GM13976 (cell line): Measurements from ENCODE around the gene LSMEM2.

Source experiments
- DNase-seq: peaks from one replicate; pipeline ENCODE4 v3.0.0; 2012; ENCODE audit warnings: low spot score
- in situ Hi-C: fragments of 300-500 bp; cut with MboI; formaldehyde crosslinking; loops from one replicate; pipeline ENCODE4 v1.12.0; 2022; ENCODE audit warnings: low sequenced_read_pairs, mixed read lengths, inconsistent platforms; ENCODE audit not compliant: unreplicated experiment
- TF ChIP-seq, protein P1 (sequence below): IDR thresholded peaks from 2 replicates; pipeline ENCODE4 v1.5.1; 2012; ENCODE audit warnings: borderline replicate concordance, mild to moderate bottlenecking; ENCODE audit not compliant: insufficient read depth; ENCODE audit errors: extremely low read depth, missing control alignments, control extremely low read depth

Gene LSMEM2

DNA sequence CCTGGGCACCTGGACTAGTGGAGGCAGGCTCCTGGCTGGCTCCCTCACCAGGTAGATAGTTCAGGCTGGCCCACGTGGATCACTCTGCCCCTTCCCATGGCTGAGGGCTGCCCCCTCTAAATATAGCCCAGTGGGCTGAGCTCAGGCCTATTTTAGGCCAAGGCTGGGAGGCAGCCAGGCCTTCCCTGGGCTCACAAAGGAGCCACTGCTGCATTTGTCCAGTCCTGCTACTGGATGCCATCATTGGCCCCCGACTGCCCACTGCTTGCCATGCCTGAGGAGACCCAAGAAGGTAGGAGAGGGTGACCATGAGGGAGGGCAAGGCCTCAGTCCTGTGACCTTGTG, at the start of gene LSMEM2:
Gene LSMEM2, plus strand, starts transcription at position 208 of the 345 bp plus-strand sequence. Its CDS starts 27 bp downstream, at position 235.
- TF ChIP-seq, protein P1, sequence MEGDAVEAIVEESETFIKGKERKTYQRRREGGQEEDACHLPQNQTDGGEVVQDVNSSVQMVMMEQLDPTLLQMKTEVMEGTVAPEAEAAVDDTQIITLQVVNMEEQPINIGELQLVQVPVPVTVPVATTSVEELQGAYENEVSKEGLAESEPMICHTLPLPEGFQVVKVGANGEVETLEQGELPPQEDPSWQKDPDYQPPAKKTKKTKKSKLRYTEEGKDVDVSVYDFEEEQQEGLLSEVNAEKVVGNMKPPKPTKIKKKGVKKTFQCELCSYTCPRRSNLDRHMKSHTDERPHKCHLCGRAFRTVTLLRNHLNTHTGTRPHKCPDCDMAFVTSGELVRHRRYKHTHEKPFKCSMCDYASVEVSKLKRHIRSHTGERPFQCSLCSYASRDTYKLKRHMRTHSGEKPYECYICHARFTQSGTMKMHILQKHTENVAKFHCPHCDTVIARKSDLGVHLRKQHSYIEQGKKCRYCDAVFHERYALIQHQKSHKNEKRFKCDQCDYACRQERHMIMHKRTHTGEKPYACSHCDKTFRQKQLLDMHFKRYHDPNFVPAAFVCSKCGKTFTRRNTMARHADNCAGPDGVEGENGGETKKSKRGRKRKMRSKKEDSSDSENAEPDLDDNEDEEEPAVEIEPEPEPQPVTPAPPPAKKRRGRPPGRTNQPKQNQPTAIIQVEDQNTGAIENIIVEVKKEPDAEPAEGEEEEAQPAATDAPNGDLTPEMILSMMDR, result no peak
- in situ Hi-C loops, result no loop called here
- DNase-seq, result no peak

DNA sequence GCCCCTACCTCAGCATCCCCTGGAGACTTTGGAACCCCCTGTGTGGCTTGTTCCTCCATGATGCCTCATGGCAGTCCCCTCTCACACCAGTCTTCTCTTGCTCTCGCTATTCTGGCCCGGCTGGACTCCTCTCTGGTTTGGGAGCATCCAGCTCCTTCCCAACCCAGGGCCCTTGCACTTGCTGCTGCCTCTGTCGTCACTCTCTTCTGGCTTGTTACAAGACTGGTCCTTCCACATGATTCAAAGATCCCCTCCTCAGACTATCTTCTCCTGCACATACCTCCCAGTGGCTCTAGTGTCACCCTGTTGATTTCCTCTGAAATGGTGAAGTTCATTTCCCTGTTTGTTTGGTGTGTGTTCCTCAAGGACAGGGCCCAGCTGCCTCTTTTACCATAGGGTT, 49.4 kb upstream of the LSMEM2 start:
- TF ChIP-seq, protein P1, result no peak

DNA sequence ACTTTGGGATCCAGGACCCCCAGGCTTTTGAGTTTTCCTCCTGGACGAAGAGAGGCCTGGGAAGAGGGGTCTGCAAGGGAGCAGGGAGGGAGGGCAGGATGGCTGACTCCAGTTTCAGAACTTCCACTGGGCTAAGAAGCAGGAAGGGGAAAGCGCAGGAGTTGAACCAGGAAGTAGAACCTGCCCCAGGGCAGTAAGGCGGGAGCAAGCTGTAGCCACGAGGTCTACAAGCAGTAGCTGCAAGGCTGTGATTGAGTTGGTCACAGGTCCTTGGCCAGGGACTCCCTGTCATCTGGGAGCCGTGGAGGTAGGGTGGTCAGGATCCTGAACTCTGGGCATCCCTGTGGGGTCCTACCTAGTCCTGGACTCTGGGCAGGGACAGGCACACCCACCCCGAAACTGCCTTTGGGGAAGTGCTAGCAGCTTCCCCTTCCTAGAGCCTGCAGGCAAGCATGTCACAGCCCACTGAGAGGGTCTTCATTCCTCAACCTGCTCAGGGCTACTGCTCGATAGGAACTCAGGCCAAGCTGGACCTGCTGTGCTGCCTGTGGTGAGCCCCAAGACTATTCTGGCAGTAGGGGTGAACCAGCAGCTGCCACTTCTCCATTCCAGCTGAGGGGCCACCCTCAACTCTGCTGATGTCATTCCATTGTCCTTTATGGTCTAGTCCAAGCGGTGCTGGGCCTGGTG, 48.6 kb upstream of the LSMEM2 start:
- in situ Hi-C loops, result no loop called here
- TF ChIP-seq, protein P1, result no peak
- no peak for DNase-seq

More for the DNA sequence above, 49.4 kb upstream of the LSMEM2 start:
- in situ Hi-C loops, result no loop called here
- no peak for DNase-seq

DNA sequence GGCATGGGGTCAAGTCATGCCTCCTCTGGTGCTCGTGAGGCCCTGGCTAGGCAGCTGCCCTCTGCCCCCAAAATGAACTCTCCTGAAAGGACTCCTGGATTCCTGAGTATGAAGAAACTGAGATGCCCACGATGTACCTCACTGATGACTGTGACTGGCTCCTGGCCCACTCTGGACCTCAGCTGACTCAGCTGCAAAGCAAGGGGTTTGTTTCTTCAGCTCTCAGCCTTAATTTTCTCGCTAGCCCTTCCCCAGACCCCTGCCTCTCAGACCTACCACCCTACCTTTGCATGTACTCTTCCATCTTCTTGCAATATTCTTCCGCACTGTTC, 48.1 kb upstream of the LSMEM2 start:
- TF ChIP-seq, protein P1, result no peak
- no peak for DNase-seq
- in situ Hi-C loops, result no loop called here

DNA sequence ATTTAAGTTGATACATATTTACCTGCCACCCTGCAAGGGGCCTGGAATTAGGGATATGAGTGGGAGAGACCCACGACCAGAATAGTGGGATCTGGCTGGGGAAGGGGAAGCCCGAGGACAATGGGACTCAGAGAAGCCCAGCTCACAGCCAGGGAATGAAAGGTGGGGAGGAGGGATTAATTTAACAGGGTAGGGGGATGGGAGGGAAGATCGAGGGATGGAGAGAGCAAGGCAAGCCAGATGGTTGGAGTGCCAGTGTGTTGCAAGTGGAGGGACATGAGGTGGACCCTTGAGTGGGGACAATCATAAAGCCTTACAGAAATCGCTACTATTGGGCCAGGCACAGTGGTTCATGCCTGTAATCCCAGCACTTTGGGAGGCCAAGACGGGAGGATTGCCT, 47.3 kb upstream of the LSMEM2 start:
- in situ Hi-C loops, result no loop called here
- no peak for DNase-seq
- TF ChIP-seq, protein P1, result no peak

DNA sequence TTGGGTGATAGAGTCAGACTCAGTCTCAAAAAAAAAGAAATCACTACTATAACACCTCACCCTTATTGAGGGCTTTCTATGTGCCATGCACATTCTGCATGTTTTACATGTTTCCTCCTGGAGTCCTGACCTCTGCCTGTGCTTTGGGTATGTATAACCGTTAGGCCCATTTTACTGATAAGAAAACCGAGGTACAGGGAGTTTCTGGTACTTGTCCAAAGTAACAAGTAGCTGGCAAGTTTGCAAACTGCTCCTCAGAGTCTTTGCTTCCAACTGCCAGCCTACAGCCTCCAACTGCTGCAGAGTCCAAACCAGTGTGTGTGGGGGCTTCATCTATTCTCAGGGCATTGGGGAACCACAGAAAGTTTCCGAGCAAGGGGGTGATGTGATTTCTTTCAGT, 46.6 kb upstream of the LSMEM2 start:
- TF ChIP-seq, protein P1, result no peak
- no peak for DNase-seq
- in situ Hi-C loops, result no loop called here
